Liver (tissue), 9 donors: ENCODE data around the gene TNS1. TPM values are rescaled to one million over a fixed set of nuclear protein-coding genes. Genes with fewer than 3 reads are reported as not detected.

Source experiments
- DNase-seq: peaks from one replicate; pipeline ENCODE4 v3.0.0-alpha.2; 2017; ENCODE audit warnings: low spot score
- H3K27ac ChIP-seq, 2 donors: one replicate each; pipeline ENCODE4 v1.7.0; 2013; ENCODE audit warnings: inconsistent platforms in 2 of 2, low read length in 2 of 2, control low read depth in 1 of 2, low read depth in 1 of 2, mild to moderate bottlenecking in 1 of 2
- H3K27me3 ChIP-seq, 4 donors: one replicate each; pipeline versions ENCODE4 v1.6.1 to v1.7.0; 2013; ENCODE audit warnings: low read length in 3 of 4, inconsistent platforms in 1 of 4, mild to moderate bottlenecking in 1 of 4, moderate library complexity in 1 of 4; ENCODE audit not compliant: control insufficient read depth in 4 of 4, insufficient read depth in 4 of 4
- H3K36me3 ChIP-seq, 4 donors: one replicate each; pipeline versions ENCODE4 v1.6.1 to v1.7.0; 2013; ENCODE audit warnings: low read length in 3 of 4, mild to moderate bottlenecking in 3 of 4, low read depth in 1 of 4, moderate library complexity in 1 of 4; ENCODE audit not compliant: control insufficient read depth in 4 of 4, insufficient read depth in 3 of 4
- H3K4me1 ChIP-seq, 4 donors: one replicate each; pipeline versions ENCODE4 v1.6.1 to v1.7.0; 2013; ENCODE audit warnings: low read length in 3 of 4, mild to moderate bottlenecking in 3 of 4, moderate library complexity in 1 of 4; ENCODE audit not compliant: control insufficient read depth in 4 of 4, insufficient read depth in 4 of 4
- H3K4me3 ChIP-seq, 3 donors: one replicate each; pipeline versions ENCODE4 v1.6.1 to v1.7.0; 2013; ENCODE audit warnings: low read length in 3 of 3, control low read depth in 1 of 3, low read depth in 1 of 3, mild to moderate bottlenecking in 1 of 3
- H3K9ac ChIP-seq, 2 donors: one replicate each; pipeline ENCODE4 v1.7.0; 2013; ENCODE audit warnings: low read length in 2 of 2, mild to moderate bottlenecking in 2 of 2, moderate library complexity in 2 of 2, control low read depth in 1 of 2, low read depth in 1 of 2
- H3K9me3 ChIP-seq, 4 donors: one replicate each; pipeline versions ENCODE4 v1.6.1 to v1.7.0; 2013; ENCODE audit warnings: low read length in 3 of 4; ENCODE audit not compliant: control insufficient read depth in 4 of 4
- ATF3 ChIP-seq: IDR thresholded peaks from 2 replicates; pipeline ENCODE4 v1.6.1; 2016; ENCODE audit warnings: antibody characterized with exemption
- CTCF ChIP-seq: fragments of 150-350 bp; IDR thresholded peaks from 2 replicates; pipeline ENCODE4 v1.5.1; 2017; ENCODE audit warnings: improper control_type of control experiment, low read depth, low read length; ENCODE audit not compliant: missing input control
- EGR1 ChIP-seq, 2 donors: IDR thresholded peaks; 2 replicates each; pipeline ENCODE4 v1.6.1; 2016 to 2018; ENCODE audit warnings: antibody characterized with exemption in 2 of 2, low read depth in 2 of 2
- FOXA1 ChIP-seq: IDR thresholded peaks from 2 replicates; pipeline ENCODE4 v1.6.1; 2016; ENCODE audit warnings: antibody characterized with exemption
- FOXA2 ChIP-seq: IDR thresholded peaks from 2 replicates; pipeline ENCODE4 v1.6.1; 2016; ENCODE audit warnings: antibody characterized with exemption
- GABPA ChIP-seq, 2 donors: IDR thresholded peaks in 1 of 2; conservative IDR thresholded peaks in 1 of 2; 2 replicates each; pipeline ENCODE4 v1.6.1; 2016; ENCODE audit warnings: antibody characterized with exemption in 2 of 2, mild to moderate bottlenecking in 1 of 2, moderate library complexity in 1 of 2
- HNF4A ChIP-seq, 2 donors: conservative IDR thresholded peaks; 2 replicates each; pipeline ENCODE4 v1.6.1; 2016; ENCODE audit warnings: antibody characterized with exemption in 2 of 2, mild to moderate bottlenecking in 2 of 2
- HNF4G ChIP-seq: IDR thresholded peaks from 2 replicates; pipeline ENCODE4 v1.6.1; 2016; ENCODE audit warnings: antibody characterized with exemption
- JUND ChIP-seq, 2 donors: IDR thresholded peaks; 2 replicates each; pipeline ENCODE4 v1.6.1; 2016; ENCODE audit warnings: antibody characterized with exemption in 2 of 2
- MAX ChIP-seq: IDR thresholded peaks from 2 replicates; pipeline ENCODE4 v1.6.1; 2016; ENCODE audit warnings: antibody characterized with exemption
- NR2F2 ChIP-seq: IDR thresholded peaks from 2 replicates; pipeline ENCODE4 v1.6.1; 2016; ENCODE audit warnings: antibody characterized with exemption
- RAD21 ChIP-seq, 2 donors: IDR thresholded peaks; 2 replicates each; pipeline ENCODE4 v1.6.1; 2016; ENCODE audit warnings: antibody characterized with exemption in 2 of 2, mild to moderate bottlenecking in 2 of 2
- RXRA ChIP-seq, 2 donors: IDR thresholded peaks; 2 replicates each; pipeline ENCODE4 v1.6.1; 2017 to 2018; ENCODE audit warnings: antibody characterized with exemption in 2 of 2, mild to moderate bottlenecking in 1 of 2
- SP1 ChIP-seq: IDR thresholded peaks from 2 replicates; pipeline ENCODE4 v1.6.1; 2018; ENCODE audit warnings: antibody characterized with exemption, mild to moderate bottlenecking
- YY1 ChIP-seq: IDR thresholded peaks from 2 replicates; pipeline ENCODE4 v1.6.1; 2016; ENCODE audit warnings: antibody characterized with exemption, mild to moderate bottlenecking
- WGBS: extraction: QIAGEN DNeasy Blood & Tissue Kit; methylation state at CpG from one replicate; pipeline ENCODE4 v1.1.7; 2013; 5-methylcytosine and 5-hydroxymethylcytosine counted together
- polyA plus RNA-seq, 2 donors: library from polyadenylated mRNA; stranded (reverse) in 1 of 2; unstranded in 1 of 2; fragments of 200-250 nt in 1 of 2; fragments of >200 nt in 1 of 2; fragmentation: Nextera tagmentation in 1 of 2; extraction: Ambion mirVana in 1 of 2; gene quantifications; one replicate each; pipeline versions ENCODE4 v1.2.1 to v1.2.3, GENCODE V29; 2013 to 2015
- total RNA-seq, 2 donors: library from RNA; depleted of rRNA; stranded (reverse); fragments of >200 nt; gene quantifications; one replicate each; pipeline ENCODE4 v1.2.3, GENCODE V29; 2014
- donor health status: healthy.
- donor health status: healthy.
- donor health status: healthy.
- donor health status: healthy.
- donor health status: healthy.

Gene TNS1
- total and polyA plus RNA-seq, 4 donors = 16.3 to 128 (median 57.3) TPM

- Histone ChIP-seq H3K4me1 (peaks cover 0 to 17% (median 12%) of the 10 kb centered on the region in 4 donors), H3K27ac (no peak overlapping the region), H3K9me3 (no peaks in the 10 kb centered on the region), H3K27me3 (no peaks in the 10 kb centered on the region), H3K36me3 (no peaks in the 10 kb centered on the region), H3K9ac (no peak overlapping the region), H3K4me3 (no peak overlapping the region)
- TF ChIP-seq CTCF = no peak
- TF ChIP-seq RAD21 (IDR thresholded peaks at IDR 0.05) = no peak
- TF ChIP-seq SP1 = no peak
- TF ChIP-seq FOXA1 = no peak
- TF ChIP-seq HNF4A (conservative IDR thresholded peaks at IDR 0.05) = no peak
- TF ChIP-seq ATF3 = no peak
- no peak for TF ChIP-seq EGR1 (IDR thresholded peaks at IDR 0.05; ENCODE audit: low read depth in 2 of 2)
- TF ChIP-seq FOXA2 = no peak
- no peak for TF ChIP-seq MAX
- no peak for TF ChIP-seq JUND (IDR thresholded peaks at IDR 0.05)
- TF ChIP-seq GABPA (IDR thresholded peaks at IDR 0.05 in 1 of 2, conservative IDR thresholded peaks at IDR 0.05 in 1 of 2) = no peak
- no peak for TF ChIP-seq NR2F2
- TF ChIP-seq HNF4G = no peak
- no peak for TF ChIP-seq RXRA (IDR thresholded peaks at IDR 0.05)
- no peak for TF ChIP-seq YY1
- no peak for DNase-seq
Measured at GRCh38 chr2:217777906-217778305, 224.9 kb downstream of the TNS1 start.

- Histone ChIP-seq H3K4me1 (peaks cover 0 to 17% (median 12%) of the 10 kb centered on the region in 4 donors), H3K36me3 (no peaks in the 10 kb centered on the region), H3K27ac (no peak overlapping the region), H3K9me3 (no peaks in the 10 kb centered on the region), H3K4me3 (no peak overlapping the region), H3K27me3 (no peaks in the 10 kb centered on the region), H3K9ac (no peak overlapping the region)
- DNase-seq = no peak
- TF ChIP-seq FOXA1 = no peak
- no peak for TF ChIP-seq NR2F2
Measured at GRCh38 chr2:217776631-217777030, 226.2 kb downstream of the TNS1 start.

GRCh38 chr2:217775920-217776503 is 226.8 kb downstream of the TNS1 start:
- H3K4me3 ChIP-seq = no peak overlapping the region
- no peaks in the 10 kb centered on the region for H3K36me3 ChIP-seq
- H3K9ac ChIP-seq = no peak overlapping the region
- no peaks in the 10 kb centered on the region for H3K9me3 ChIP-seq
- H3K27ac ChIP-seq = no peak overlapping the region
- H3K27me3 ChIP-seq = no peaks in the 10 kb centered on the region
- DNase-seq = no peak
- TF ChIP-seq HNF4A (conservative IDR thresholded peaks at IDR 0.05) = no peak
- 72% methylated on average over 4 of the region's 4 CpGs for WGBS
- peaks cover 0 to 17% (median 12%) of the 10 kb centered on the region in 4 donors for H3K4me1 ChIP-seq
